HUDEP-2 (cell line): Measurements from ENCODE around the gene PLEKHM3.

Experiments used
- DNase-seq, 76 experiments: peaks; one replicate each; lab custom pipeline; 2025; ENCODE audit not compliant: unreplicated experiment in 76 of 76; lab: John Stamatoyannopoulos, UW

Gene PLEKHM3

DNA sequence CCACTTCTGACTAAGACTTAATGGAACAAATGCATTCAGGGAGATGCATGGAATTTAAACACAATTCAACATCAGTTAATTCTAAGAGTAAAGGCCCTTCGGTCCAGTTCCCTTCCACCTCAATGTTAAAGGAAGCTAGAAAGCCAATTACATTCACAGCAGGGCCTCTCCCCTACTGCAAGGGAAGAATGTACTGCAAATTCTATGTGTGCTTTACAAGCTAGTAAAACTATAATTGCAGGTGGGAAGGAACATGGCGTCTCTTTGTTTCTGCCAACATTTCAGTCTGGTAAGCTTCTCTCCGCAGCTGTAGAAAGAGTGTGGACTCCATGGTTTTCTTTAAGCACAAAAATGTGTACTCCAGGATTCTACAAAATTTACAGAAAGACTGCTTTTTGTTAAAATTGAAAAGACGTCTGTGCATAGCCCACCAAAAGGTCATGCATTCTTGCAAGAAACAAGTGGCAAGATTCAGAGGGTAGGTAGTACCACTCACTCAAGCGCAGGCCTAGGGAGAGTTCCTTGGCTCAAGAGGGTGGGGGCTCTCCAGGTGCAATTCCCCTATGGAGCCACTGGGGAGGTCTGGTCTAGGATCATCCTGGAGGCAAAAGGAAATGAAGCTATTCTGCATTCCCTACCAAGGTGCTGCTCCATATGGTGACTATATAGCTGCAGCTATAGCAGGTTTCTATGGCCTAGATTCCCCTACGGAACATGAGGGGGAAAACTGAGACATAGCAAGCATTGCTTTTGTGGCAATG, 128.6 kb downstream of the PLEKHM3 start:
- no peak for DNase-seq

DNA sequence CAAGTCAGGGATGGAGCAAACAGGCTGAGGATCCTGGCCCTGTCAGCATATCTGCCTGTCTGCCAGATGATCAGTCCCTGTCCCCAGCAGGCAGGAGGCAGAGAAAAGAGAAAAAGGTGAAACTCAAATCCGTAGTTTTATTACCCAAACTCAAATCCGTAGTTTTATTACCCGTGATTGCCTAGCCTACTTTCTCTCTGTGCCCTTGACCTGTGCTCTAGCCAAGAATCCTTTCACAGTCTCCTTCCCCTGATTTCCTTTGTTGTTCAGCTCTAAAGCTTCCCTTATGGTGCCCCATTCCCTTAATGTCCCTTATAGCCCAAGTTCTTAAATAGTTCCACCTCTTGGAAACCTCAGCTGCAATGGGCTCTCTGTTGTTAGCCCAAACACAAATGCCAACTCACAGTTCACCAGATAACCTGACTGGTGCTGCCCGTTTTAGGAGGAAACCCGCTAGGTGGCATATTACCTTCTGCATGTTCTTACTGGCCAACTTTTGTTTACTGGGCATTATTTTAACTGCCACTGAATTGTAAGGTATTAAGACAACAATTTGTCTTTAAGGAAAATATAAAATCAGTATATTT, 130.0 kb downstream of the PLEKHM3 start:
- no peak for DNase-seq

DNA sequence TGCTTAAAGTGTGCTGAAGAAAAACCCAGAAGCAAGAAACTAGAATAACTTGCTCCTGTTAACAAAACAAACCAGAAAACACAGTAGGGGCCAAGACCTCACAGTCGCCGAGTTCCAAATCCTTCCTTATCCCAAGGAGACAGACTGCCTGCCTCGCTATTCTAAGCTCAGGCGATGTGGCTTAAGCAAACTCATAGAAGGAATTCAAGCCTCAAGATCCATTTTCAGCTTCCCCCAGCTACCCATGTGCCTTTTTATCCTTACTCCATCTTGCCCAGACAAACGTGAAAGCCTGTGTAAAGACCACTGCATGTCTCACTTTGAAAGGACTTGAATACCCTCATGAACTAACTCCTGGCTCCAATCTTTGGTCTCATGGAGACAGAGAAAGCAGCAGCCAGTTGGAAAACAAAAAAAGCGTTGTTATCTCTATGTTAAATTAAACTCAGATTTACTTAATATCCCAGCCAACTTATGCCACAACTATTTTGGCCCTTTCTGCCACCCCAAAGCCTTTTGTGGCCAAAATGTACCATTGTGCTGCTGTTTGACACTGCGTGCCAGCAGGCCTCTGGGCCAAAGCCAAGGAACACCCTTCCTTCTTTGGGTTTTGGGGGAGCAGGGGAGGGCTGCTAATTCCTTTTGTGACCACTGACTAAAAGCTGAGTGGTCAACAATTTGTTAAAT, 132.5 kb downstream of the PLEKHM3 start:
- DNase-seq, result no peak

DNA sequence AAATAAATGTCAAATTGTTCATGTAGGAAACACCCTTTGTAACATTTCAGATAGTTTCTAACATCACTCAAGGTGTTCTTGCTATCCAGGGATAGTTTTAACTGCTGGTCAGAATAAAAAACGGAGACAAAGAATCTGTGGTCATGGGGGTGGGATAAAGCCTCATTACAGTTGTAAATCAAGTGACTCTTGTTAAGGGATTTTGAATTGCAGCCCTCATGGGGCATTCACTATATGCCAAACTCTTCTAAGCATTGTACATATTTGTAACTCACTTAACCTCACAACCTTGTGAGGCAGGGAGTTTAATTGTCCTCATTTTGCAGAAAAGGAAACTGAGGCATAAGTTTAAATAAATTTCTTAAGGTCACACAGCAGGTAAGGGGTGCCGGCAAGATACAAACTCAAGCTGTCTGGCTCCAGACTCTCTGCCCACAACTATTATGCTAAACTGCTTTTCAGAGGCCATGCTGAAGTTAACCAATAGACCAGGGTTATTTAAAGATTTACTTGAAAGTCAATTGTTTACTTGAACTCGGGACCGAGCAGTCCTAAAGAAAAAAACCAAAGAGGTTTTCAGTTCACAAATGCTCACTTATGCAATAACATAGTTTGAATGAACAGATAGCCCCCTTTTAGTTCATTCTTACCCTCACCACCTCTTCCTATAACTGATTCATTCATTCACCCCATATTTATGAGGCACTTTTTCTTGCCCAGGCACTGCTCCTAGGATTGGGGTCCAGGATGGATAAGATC, 134.1 kb downstream of the PLEKHM3 start:
- DNase-seq, result no peak

DNA sequence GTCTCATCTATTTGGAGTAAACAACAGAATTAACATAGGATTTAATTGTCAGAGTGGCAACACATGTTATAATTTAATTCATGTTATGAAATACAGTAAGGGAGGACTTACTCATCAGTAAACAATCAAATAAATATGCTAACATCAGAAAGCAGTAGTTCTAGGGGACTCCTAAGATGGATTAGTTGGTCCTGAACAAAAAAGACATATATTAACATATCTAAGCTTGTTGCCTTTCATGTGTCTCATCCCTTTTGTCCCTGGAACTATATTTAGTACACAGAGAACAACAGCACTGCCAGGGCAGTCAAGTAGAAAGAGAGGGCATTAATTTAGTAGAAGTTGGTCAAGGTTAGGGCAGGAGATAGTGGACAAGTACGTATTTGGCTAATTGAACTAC, 137.8 kb downstream of the PLEKHM3 start:
- no peak for DNase-seq

DNA sequence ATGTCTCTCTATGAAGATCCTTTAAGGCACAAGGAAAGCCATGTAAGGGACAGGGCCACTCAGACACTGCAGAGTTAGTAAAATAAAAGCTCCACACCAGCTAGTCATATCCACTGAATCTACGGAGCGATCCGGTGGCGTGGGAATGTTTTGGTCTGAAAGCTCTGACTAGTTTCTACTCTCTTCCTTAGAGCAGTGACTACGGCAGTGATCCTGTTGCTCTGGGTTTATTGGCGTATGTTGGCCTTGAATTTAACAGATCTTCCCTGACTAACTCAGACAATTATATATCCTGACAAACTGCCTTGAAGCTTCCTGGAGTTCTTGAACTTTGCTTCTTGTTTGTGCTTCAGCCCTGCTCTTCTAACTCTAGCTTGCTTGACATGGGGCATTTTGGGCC, 140.3 kb downstream of the PLEKHM3 start:
- DNase-seq, result no peak

DNA sequence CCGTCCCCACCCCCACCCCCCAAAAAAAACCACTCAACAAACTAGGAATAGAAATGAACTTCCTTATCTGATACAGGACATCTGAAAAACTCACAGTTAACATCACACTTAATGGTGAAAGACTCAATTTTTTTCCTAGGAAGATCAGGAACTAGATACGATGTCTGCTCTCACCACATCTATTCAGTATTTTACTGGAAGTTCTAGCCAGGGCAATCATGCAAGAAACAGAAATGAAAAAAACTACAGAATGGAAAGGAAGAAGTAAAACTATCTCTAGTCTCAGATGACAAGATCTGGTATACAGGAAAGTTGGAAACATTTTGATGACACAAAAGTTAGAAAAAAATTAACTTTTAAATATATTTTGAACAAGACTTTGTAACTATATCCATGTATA, 141.2 kb downstream of the PLEKHM3 start:
- no peak for DNase-seq

DNA sequence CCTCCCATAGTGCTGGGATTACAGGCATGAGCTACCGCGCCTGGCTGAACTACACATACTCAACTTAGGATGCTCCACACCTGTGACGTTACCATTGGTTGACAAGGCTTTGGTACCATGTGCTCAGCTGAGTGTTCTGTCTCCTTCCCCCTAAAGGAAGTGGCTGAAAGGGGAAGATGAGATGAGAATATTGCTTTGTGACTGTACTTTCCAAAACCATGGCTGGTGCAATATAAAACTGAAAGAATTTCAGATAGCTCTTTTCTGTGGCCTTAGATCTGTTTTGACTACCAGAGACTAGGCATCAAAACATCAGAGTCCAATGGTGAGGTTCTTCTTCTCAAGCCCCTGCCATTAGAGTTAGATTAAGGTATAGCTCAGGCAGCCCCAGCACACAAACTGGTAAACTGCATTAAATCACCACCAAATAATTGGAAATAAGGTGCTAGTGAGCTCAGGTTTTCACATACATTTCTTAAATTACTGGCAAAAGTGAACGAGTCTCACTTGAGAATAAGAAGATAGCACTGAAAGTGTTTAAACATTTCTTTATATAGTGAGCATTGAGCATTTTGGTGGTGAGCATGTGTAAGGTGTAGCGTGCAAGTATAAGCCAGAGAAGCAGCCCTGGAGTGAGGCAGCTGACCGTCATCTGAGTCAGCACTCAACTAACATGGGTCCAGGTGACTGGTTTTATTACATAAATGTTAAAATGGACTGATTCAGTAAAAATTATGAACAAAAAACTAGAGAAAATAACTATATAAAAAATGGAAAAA, 142.1 kb downstream of the PLEKHM3 start:
- DNase-seq, result no peak

DNA sequence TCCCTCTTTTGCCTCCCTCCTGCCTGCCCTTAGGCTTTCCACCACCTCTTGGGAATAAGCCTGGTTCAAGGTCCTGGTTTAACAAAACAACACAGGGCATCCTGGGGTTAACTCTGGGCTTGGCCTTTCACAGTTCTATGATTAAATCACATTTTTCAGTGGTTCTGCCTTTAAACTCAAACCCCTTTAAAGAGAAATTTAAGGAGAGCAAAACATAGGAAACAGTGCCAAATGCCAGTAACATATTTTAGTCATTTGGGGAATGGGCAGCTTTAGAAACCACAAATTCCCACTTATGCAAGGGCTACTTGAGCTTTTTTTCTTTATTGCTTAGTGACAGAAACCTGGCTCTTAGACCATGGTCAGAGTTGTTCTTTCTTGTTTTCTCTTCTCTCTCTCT, 143.4 kb downstream of the PLEKHM3 start:
- DNase-seq, result no peak

DNA sequence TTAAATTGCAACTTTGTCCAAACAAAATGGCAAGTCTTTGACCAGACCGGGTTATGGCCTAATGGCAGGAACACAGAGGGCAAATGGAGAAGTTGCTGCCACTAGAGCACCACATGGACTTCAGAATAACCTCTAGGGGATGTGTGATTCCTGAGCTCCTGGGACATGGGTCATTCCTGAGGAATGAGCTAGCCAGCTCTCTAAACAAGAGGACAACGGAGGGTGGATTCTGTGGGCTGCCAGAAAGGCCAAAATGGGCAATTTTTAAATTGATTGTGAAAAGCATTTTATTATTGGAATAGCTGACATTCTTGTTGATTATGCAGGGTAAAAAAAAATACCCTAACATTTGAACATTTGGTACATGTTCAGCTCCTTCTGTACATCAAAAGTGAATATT, 145.8 kb downstream of the PLEKHM3 start:
- DNase-seq, result no peak

DNA sequence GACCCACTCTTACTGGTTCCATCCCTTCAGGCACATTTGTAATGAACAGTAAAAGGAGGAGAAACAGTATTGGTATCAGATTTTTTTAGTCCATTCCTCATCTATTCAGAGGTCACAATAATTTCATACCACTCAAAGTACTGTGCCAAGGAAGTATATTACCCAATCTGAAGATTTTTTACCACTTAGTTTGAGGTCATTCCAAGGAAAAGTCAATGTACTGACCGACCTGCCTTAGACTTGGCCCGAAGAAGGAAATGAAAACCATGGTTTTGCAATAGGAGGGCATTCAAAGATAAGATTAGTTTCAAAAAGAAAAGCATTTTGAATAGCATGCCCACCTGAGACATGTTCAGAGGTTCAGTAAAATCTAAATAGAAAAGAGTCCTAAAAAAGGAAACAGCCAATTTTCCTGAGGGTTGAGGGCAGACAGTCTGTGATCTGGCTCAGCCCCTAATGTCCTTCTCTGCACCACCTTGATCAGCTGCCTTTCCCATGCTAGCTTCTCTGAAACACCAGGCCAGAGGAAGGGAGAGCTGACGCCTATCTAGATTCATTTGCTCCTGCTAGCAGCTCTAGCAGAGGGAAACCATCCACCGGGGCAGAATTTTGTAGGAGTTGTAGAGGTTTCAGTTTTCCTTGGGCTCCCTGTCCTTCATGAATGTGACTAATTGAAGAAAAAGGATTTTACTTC, 148.3 kb downstream of the PLEKHM3 start:
- no peak for DNase-seq

DNA sequence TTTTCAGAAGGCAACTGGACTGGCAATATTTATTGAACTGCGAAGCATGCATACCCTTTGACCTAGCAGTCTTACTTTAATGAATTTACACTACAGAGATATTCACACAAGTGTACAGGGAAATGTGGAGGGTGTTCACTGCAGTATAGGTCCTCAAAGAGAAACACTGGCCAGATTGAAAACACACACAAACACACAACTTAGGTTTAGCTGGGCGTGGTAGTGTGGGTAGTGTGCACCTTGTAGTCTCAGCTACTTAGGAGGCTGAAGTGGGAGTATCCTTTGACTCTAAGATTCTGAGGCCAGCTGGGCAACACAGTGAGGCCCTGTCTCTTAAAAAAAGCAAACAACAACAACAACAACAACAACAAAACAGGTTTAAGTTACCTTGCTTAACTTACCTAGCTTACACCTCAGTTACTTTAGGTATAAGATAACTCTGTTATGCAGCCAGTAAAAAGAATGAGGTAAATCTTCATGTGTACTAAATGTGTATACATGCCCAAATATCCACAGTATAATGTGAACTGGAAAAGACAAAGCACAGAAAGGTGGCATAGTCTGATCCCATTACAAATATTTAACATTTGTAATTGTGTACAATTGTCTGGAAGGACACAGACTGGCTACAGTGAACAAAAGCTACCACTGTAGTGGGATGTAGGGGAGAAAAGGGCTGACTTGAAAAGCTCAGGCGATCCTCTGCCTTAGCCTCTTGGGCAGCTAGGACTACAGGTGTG, 149.7 kb downstream of the PLEKHM3 start:
- DNase-seq, result no peak

DNA sequence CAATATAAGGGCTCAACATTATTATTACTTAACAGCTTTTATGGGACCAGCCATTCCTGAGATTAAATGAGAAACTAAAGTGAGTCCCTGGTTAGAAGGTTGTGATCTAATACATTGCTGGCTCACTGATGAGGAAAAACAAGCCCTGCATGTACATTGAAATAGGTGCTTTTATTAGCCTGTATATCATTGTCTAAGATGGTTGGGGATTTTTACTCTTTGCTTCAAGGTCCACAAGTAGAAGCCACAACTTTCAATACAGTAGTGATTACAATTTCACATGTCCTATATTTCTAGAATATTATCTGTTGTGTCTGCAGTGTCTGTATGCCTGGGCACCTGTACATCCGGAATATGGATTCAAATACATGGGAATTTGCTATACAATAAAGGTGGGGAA, 151.5 kb downstream of the PLEKHM3 start:
- no peak for DNase-seq

DNA sequence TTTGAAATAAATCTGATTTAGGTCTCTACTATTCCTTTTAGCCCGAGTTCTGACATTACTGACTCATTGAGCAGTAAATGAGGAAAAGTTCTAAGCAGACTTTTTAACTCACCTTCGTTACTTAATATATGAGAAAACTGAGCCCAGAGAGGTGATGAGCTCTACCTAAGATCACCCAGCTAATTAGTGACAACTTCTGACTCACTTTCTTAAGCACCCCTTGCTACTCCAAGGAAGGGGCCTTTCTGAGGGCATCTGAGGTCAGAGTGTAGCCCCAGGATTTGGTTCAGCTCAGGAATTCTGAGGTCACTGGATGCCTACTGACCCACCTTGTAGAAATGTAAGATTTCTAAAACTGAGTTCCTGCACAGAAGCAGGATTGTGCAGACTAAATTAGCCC, 153.4 kb downstream of the PLEKHM3 start:
- no peak for DNase-seq

DNA sequence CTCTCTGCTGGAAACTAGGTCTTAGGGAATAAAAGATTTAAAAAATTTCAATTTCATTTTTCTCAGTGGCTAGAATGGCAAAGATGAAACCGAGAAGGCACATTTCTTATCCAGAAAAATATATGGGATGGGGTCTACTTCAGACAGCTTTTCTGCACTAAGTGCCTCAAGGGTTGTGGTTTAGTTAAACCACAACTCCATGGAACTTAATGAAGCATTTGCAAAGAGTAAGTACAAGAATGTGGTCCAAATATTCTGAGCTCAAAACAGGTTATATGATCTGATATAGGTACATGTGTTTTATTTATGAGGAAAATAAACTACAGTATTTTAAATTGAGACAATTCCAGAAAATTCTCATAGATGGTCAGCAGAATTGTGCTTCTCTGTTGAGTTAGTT, 153.8 kb downstream of the PLEKHM3 start:
- DNase-seq, result no peak

DNA sequence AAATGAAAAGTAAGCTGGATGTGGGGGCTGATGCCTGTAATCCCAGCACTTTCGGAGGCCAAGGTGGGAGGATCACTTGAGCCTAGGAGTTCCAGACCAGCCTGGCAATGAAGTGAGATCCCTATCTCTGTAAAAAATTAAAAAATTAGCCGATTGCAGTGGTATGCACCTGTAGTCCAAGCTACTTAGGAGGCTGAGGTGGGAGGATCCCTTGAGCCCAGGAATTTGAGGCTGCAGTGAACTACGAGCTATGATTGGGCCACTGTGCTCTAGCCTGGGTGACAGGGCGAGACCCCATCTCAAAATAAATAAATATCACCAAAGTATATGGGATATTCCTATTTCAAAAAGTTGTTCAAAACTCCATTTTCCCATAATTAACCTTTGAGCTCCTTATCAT, 154.5 kb downstream of the PLEKHM3 start:
- DNase-seq, result no peak

DNA sequence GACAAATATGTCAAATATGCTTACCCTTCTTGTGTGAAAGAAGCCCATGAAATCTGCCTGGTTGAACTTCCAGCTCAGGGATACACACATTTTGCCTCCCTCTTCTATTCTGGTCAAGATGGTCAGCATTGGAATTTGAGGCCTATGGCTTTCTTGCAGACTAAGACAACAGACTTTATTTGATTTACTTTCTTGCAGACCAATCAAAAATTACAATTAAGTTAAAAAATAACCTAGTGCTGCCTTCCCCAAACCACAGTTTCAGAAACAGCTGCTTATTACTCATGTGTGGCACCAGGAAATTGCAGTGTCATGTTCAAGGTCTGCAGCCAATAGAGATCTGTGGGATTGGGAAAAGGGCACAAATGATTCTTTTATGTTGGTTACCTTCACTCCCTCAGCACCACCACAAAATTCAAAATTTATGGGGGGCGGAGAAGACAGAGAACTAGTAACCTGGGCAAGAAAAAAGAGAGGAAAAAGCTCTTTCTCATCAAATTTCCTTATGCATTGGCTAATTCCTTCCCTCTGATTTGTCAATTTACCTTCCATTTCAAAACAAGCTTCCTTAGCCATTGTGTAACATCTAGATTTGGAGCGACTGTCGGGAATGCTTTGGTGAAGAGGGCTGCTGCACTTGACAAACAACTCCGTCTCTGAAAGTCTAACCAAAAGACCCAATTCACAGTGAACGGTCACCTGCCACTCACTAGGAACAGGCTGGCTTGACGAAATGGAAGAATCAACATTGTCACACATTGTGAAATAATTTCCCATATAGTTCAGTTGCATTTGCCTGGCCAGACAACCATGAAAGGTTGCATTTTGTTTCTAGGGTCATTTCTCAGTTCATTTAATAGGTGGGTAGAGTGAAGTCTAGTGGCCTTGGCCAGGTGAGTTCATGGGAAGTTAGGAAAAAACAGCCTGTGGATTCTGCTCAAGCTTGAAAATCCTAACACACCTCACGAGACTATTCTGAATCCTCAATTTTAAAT, 155.2 kb downstream of the PLEKHM3 start:
- DNase-seq, result no peak
